ENCODE results near the gene THUMPD1. TPM values are rescaled to one million over a fixed set of nuclear protein-coding genes. Genes with fewer than 3 reads are reported as not detected.
"Not testable (repeated sequence)": the region's sequence is repeated elsewhere in the genome, so short reads cannot be mapped to it uniquely, and the experiment has no call there.

Gene THUMPD1
- total and polyA plus RNA-seq, 4 donors, result 15.3 to 38.1 (median 28.5) TPM

DNA sequence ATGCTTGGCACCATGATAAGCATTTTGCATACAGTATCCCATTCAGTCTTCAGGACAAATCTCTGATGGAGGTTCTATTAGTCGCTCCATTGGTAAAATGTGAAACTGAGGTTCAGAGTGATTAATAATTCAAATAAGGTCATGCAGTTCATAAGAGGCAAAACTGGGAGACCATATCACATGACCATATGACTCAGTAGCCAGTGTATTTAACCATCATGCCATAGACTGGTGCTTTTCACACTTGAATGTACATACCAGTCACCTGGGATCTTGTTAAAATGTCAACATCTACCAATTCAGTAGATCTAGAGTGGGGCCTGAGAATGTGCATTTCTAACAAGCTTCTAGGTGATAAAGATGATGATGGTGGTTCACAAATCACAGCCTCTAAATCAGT lies 26.5 kb upstream of the THUMPD1 start:
- H3K4me1 ChIP-seq (ENCODE audit: control insufficient read depth in 1 of 2, insufficient read depth in 2 of 2, low read length in 2 of 2), result no peaks in the 10 kb centered on the region
- intact Hi-C loops (cut with DNase I), result no loop called here
- H3K9me3 ChIP-seq (ENCODE audit: control insufficient read depth, low read length), result no peaks in the 10 kb centered on the region
- H3K36me3 ChIP-seq (ENCODE audit: control insufficient read depth in 1 of 2, insufficient read depth in 2 of 2, low read length in 1 of 2), result no peaks in the 10 kb centered on the region
- no peak overlapping the region for H3K27ac ChIP-seq (ENCODE audit: low read depth in 1 of 2, low read length in 2 of 2)
- no peak overlapping the region for H3K4me3 ChIP-seq (ENCODE audit: low read length in 2 of 2)
- 95 to 98% methylated on average over 1 of the region's 1 CpG for WGBS, 2 donors
- DNase-seq (no peak), ATAC-seq (ENCODE audit: low FRiP score) (no peak)
- H3K27me3 ChIP-seq (ENCODE audit: control insufficient read depth in 1 of 2, insufficient read depth in 2 of 2, low read length in 1 of 2), result no peaks in the 10 kb centered on the region

DNA sequence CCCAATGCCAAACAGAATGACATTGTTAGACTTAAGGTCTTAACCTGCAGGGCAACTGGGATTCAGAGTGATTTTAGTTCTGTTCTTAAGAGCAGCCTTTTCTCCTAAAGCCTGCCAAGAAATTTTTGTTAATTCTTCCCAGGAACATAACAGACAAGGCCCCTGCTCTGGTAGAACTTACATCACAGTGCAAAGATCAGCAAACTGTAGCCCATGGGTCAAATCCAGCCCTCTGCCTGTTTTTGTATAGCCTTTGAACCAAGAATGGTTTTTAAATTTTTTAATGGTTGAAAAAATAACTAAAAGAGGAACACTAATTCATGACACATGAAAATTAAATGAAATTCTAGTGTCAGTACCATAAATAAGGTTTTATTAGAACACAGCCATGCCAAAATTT lies 26.0 kb upstream of the THUMPD1 start:
- H3K27ac ChIP-seq (ENCODE audit: low read depth in 1 of 2, low read length in 2 of 2), result no peak overlapping the region
- H3K36me3 ChIP-seq (ENCODE audit: control insufficient read depth in 1 of 2, insufficient read depth in 2 of 2, low read length in 1 of 2), result no peaks in the 10 kb centered on the region
- no peaks in the 10 kb centered on the region for H3K4me1 ChIP-seq (ENCODE audit: control insufficient read depth in 1 of 2, insufficient read depth in 2 of 2, low read length in 2 of 2)
- no peak for DNase-seq
- intact Hi-C loops (cut with DNase I), result no loop called here
- no peak overlapping the region for H3K4me3 ChIP-seq (ENCODE audit: low read length in 2 of 2)
- no peak for ATAC-seq (ENCODE audit: low FRiP score)
- H3K27me3 ChIP-seq (ENCODE audit: control insufficient read depth in 1 of 2, insufficient read depth in 2 of 2, low read length in 1 of 2), result no peaks in the 10 kb centered on the region
- H3K9me3 ChIP-seq (ENCODE audit: control insufficient read depth, low read length), result no peaks in the 10 kb centered on the region

DNA sequence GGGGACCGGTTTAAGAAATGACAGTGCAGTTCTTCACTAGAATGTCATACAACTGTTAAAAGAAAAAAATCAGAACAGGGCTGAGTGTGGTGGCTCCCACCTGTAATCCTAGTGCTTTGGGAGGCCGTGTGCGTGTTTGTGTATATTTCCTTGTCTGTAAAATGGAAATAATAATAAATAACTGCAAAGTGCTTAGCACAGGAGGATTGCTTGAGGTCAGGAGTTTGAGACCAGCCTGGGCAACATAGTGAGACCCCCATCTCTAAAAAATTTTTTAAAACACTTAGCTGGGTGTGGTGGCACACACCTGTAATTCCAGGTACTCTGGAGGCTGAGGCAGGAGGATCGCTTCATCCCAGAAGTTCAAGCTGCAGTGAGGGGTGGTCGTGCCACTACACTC lies 24.7 kb upstream of the THUMPD1 start:
- intact Hi-C loops (cut with DNase I), result no loop called here
- ATAC-seq (ENCODE audit: low FRiP score), result no peak
- Histone ChIP-seq H3K36me3 (ENCODE audit: control insufficient read depth in 1 of 2, insufficient read depth in 2 of 2, low read length in 1 of 2) (no peaks in the 10 kb centered on the region), H3K27ac (ENCODE audit: low read depth in 1 of 2, low read length in 2 of 2) (no peak overlapping the region), H3K27me3 (ENCODE audit: control insufficient read depth in 1 of 2, insufficient read depth in 2 of 2, low read length in 1 of 2) (no peaks in the 10 kb centered on the region), H3K9me3 (ENCODE audit: control insufficient read depth, low read length) (no peaks in the 10 kb centered on the region), H3K4me3 (ENCODE audit: low read length in 2 of 2) (no peak overlapping the region), H3K4me1 (ENCODE audit: control insufficient read depth in 1 of 2, insufficient read depth in 2 of 2, low read length in 2 of 2) (no peaks in the 10 kb centered on the region)
- DNase-seq, result no peak
- 89 to 90% methylated on average over 5 of the region's 5 CpGs for WGBS, 2 donors

DNA sequence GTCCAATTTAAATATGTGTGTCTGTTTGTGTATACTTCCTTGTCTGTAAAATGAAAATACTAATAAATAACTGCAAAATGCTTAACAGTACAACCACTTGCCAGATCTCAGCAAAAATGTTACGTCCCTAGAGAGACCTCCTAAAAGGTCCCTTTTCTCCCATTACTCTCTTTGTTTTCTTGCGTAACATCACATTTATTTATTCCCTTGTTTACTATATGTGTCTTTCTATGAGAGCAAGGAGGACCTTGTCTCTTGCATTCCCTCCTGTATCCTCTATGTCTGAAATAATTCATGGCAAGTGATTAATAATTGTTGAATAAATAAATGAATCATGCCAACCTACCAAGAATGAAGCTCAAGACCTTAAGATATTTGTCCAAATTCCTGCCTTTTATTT lies 24.1 kb upstream of the THUMPD1 start:
- intact Hi-C loops (cut with DNase I), result no loop called here
- no peak overlapping the region for H3K27ac ChIP-seq (ENCODE audit: low read depth in 1 of 2, low read length in 2 of 2)
- ATAC-seq (ENCODE audit: low FRiP score) (no peak), DNase-seq (no peak)
- H3K4me1 ChIP-seq (ENCODE audit: control insufficient read depth in 1 of 2, insufficient read depth in 2 of 2, low read length in 2 of 2), result no peaks in the 10 kb centered on the region
- no peaks in the 10 kb centered on the region for H3K27me3 ChIP-seq (ENCODE audit: control insufficient read depth in 1 of 2, insufficient read depth in 2 of 2, low read length in 1 of 2)
- WGBS, 2 donors, result 93 to 98% methylated on average over 2 of the region's 2 CpGs
- H3K36me3 ChIP-seq (ENCODE audit: control insufficient read depth in 1 of 2, insufficient read depth in 2 of 2, low read length in 1 of 2), result no peaks in the 10 kb centered on the region
- H3K9me3 ChIP-seq (ENCODE audit: control insufficient read depth, low read length), result no peaks in the 10 kb centered on the region
- no peak overlapping the region for H3K4me3 ChIP-seq (ENCODE audit: low read length in 2 of 2)

DNA sequence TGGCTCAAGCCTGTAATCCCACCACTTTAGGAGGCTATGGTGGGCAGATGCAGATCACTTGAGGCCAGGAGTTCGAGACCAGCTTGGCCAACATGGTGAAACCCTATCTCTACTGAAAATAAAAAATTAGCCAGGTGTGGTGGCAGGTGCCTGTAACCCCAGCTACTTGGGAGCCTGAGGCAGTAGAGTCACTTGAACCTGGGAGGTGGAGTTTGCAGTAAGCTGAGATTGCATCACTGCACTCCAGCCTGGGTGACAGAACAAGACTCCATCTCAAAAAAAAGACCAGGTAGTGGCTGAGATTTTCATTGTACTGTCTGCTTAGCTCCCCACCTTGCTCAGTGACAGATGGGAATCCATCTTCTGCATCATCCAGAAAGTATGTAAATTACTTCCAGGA lies 22.8 kb upstream of the THUMPD1 start:
- 76 to 81% methylated on average over 1 of the region's 1 CpG for WGBS, 2 donors
- H3K36me3 ChIP-seq (ENCODE audit: control insufficient read depth in 1 of 2, insufficient read depth in 2 of 2, low read length in 1 of 2); H3K27me3 ChIP-seq (ENCODE audit: control insufficient read depth in 1 of 2, insufficient read depth in 2 of 2, low read length in 1 of 2); H3K4me1 ChIP-seq (ENCODE audit: control insufficient read depth in 1 of 2, insufficient read depth in 2 of 2, low read length in 2 of 2); H3K9me3 ChIP-seq (ENCODE audit: control insufficient read depth, low read length); H3K4me3 ChIP-seq (ENCODE audit: low read length in 2 of 2); ATAC-seq (ENCODE audit: low FRiP score); intact Hi-C loops (cut with DNase I); DNase-seq; H3K27ac ChIP-seq (ENCODE audit: low read depth in 1 of 2, low read length in 2 of 2): not testable (repeated sequence)

DNA sequence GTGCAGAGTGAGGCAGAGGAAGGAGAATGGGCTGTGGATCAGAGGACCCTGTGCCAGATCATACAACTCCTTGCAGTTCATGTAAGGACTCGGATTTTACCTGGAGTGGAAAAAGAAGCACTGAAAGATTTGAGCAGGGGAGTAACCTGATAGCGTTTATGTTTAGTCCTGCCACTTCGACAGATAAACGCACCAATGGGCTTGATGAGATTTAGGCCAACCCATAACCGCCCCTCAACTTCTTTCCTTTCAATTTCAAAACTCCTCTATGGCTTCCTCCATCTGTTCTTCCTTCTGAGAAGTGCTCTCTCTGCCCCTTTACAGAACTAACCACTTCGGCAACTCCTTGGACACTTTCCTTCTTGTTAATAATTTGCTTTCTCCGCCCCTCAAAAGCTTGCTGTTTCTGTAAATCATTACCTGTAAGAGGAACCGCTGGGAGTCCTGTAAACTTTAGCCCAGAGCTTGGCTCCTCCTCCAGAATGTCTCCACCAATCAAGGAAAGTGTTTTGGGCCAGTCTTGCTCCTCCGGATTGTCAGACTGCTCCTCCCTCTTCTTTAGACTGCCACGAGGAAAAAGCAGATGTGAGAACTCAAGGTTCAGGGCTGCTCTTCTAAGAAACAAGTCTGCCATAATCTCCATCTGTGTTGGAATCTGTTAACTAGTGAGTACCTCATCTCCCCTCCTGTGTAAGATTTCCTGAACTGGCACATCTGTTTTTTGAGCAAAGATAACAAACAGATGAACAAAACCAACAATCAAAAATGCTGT lies 22.0 kb upstream of the THUMPD1 start, which contains the start of gene ACSM3:
TSS of gene ACSM3 (plus strand) at position 554 of the 772 bp plus-strand sequence. CDS start 6,021 bp downstream, outside the sequence.
- Histone ChIP-seq H3K36me3 (ENCODE audit: control insufficient read depth in 1 of 2, insufficient read depth in 2 of 2, low read length in 1 of 2) (no peaks in the 10 kb centered on the region), H3K4me1 (ENCODE audit: control insufficient read depth in 1 of 2, insufficient read depth in 2 of 2, low read length in 2 of 2) (no peaks in the 10 kb centered on the region), H3K9me3 (ENCODE audit: control insufficient read depth, low read length) (no peaks in the 10 kb centered on the region), H3K27ac (ENCODE audit: low read depth in 1 of 2, low read length in 2 of 2) (peak within 1 kb of the TSS in 1 of 2 donors; percentile 76), H3K27me3 (ENCODE audit: control insufficient read depth in 1 of 2, insufficient read depth in 2 of 2, low read length in 1 of 2) (no peaks in the 10 kb centered on the region), H3K4me3 (ENCODE audit: low read length in 2 of 2) (peak within 1 kb of the TSS; percentile 46 to 94)
- ATAC-seq (ENCODE audit: low FRiP score) (peak; percentile 91), DNase-seq (peak in 1 of 2 donors; percentile 58)
- intact Hi-C loops (cut with DNase I), result no loop called here
- 16 to 20% methylated on average over 10 of the region's 10 CpGs for WGBS, 2 donors

DNA sequence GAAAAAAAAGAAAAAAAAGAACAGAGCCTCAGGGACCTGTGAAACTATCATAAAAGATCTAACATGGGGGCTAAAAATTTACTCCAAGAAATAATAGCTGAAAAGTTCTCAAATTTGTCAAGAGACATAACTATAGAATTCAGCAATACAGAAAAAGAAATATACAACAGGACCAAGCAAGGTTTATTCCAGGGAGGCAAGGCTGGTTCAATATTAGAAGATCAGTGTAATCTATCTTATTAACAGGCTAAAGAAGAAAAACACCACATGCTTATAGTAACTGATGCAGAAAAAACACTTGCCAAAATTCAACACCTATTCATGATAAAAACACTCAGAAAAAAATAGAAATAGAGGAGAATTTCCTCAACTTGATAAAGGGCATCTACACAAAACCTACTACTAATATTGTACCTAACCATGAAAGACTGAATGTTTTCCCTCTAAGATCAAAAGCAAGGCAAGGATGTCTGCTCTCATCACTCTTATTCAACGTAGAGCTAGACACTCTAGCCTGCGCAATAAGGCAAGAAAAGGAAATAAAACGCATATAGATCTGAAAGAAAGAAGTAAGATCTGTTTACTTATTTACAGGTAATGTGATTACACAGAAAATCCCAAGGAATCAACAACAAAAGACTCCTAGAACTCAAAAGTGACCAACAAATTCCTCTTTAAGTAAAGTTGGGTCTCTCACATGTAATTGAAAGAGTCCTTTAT lies 20.9 kb upstream of the THUMPD1 start:
- H3K27ac ChIP-seq (ENCODE audit: low read depth in 1 of 2, low read length in 2 of 2), result no peak overlapping the region
- ATAC-seq (ENCODE audit: low FRiP score) (no peak), DNase-seq (no peak)
- H3K4me1 ChIP-seq (ENCODE audit: control insufficient read depth in 1 of 2, insufficient read depth in 2 of 2, low read length in 2 of 2), result no peaks in the 10 kb centered on the region
- H3K9me3 ChIP-seq (ENCODE audit: control insufficient read depth, low read length), result no peaks in the 10 kb centered on the region
- H3K27me3 ChIP-seq (ENCODE audit: control insufficient read depth in 1 of 2, insufficient read depth in 2 of 2, low read length in 1 of 2), result no peaks in the 10 kb centered on the region
- 87 to 91% methylated on average over 3 of the region's 3 CpGs for WGBS, 2 donors
- H3K36me3 ChIP-seq (ENCODE audit: control insufficient read depth in 1 of 2, insufficient read depth in 2 of 2, low read length in 1 of 2), result no peaks in the 10 kb centered on the region
- no peak overlapping the region for H3K4me3 ChIP-seq (ENCODE audit: low read length in 2 of 2)
- intact Hi-C loops (cut with DNase I), result no loop called here

DNA sequence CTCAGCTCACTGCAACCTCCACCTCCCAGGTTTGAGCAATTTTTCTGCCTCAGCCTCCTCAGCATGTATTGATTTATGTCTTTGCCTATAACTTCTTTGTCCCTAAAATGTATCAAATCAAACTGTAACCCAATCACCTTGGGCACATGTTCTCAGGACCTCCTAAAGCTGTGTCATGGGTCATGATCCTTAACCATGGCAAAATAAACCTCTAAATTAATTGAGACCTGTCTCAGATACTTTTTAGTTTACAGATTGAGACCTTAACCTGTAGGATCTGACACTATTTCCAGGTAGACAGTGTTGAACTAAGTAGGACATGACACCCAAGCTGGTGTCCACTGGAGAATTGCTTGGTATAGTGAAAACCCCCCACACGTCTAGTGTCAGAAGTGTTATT lies 19.6 kb upstream of the THUMPD1 start:
- 79 to 82% methylated on average over 1 of the region's 1 CpG for WGBS, 2 donors
- Histone ChIP-seq H3K4me1 (ENCODE audit: control insufficient read depth in 1 of 2, insufficient read depth in 2 of 2, low read length in 2 of 2) (no peaks in the 10 kb centered on the region), H3K27ac (ENCODE audit: low read depth in 1 of 2, low read length in 2 of 2) (no peak overlapping the region), H3K36me3 (ENCODE audit: control insufficient read depth in 1 of 2, insufficient read depth in 2 of 2, low read length in 1 of 2) (no peaks in the 10 kb centered on the region), H3K4me3 (ENCODE audit: low read length in 2 of 2) (no peak overlapping the region), H3K27me3 (ENCODE audit: control insufficient read depth in 1 of 2, insufficient read depth in 2 of 2, low read length in 1 of 2) (no peaks in the 10 kb centered on the region), H3K9me3 (ENCODE audit: control insufficient read depth, low read length) (no peaks in the 10 kb centered on the region)
- intact Hi-C loops (cut with DNase I), result no loop called here
- DNase-seq, result no peak
- no peak for ATAC-seq (ENCODE audit: low FRiP score)

DNA sequence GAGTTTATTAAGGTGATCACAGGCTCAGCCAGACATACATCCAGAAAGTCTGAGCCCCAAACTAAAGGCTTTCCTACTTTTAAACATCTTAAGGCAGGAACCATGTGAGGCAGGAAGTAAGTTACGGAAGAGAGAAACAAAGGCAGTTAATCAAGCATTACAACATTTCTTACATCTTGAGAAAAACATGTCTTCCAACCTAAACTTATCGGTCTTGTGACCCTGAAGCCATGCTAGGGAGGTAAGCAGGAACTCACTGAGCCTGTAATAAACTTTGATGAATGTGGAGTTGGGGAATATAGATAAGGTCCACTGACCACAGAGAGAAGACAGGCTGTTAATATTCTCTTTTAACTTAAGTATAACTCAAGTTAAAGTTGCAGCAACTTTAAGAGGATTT lies 18.7 kb upstream of the THUMPD1 start:
- DNase-seq, result no peak
- Histone ChIP-seq H3K9me3 (ENCODE audit: control insufficient read depth, low read length) (no peaks in the 10 kb centered on the region), H3K27ac (ENCODE audit: low read depth in 1 of 2, low read length in 2 of 2) (no peak overlapping the region), H3K4me3 (ENCODE audit: low read length in 2 of 2) (no peak overlapping the region), H3K27me3 (ENCODE audit: control insufficient read depth in 1 of 2, insufficient read depth in 2 of 2, low read length in 1 of 2) (no peaks in the 10 kb centered on the region), H3K36me3 (ENCODE audit: control insufficient read depth in 1 of 2, insufficient read depth in 2 of 2, low read length in 1 of 2) (no peaks in the 10 kb centered on the region), H3K4me1 (ENCODE audit: control insufficient read depth in 1 of 2, insufficient read depth in 2 of 2, low read length in 2 of 2) (no peaks in the 10 kb centered on the region)
- no peak for ATAC-seq (ENCODE audit: low FRiP score)
- intact Hi-C loops (cut with DNase I), result no loop called here
- WGBS, 2 donors, result 66% methylated on average over 2 of the region's 2 CpGs
